Activated naive CD4-positive, alpha-beta T cell treated with anti-CD3 and anti-CD28 coated beads, Interleukin-2, amount 10 ng/mL, durations not matched to agents 7 days and 5 days (primary cell): Measurements from ENCODE around the gene GPR35.

ENCODE experiments used
- CTCF ChIA-PET: fragments of 350-600 bp; sonication (Branson Sonifier 250); formaldehyde crosslinking; loops from one replicate; lab custom pipeline; 2021; ENCODE audit warnings: antibody characterized with exemption; lab: Charles Lee
- DNase-seq: peaks from one replicate; pipeline ENCODE4 v3.0.0-alpha.2; 2020
- H3K27ac Mint-ChIP-seq: one replicate; pipeline ENCODE4 v1.8.0; 2021; ENCODE audit warnings: mild to moderate bottlenecking, moderate library complexity, mixed read lengths
- H3K27me3 Mint-ChIP-seq: one replicate; pipeline ENCODE4 v1.8.0; 2021; ENCODE audit warnings: mild to moderate bottlenecking, mixed read lengths
- H3K36me3 Mint-ChIP-seq: one replicate; pipeline ENCODE4 v1.8.0; 2021; ENCODE audit warnings: mixed read lengths
- H3K4me1 Mint-ChIP-seq: one replicate; pipeline ENCODE4 v1.8.0; 2021; ENCODE audit warnings: mixed read lengths
- H3K4me3 Mint-ChIP-seq: one replicate; pipeline ENCODE4 v1.8.0; 2021; ENCODE audit warnings: mild to moderate bottlenecking, moderate library complexity, mixed read lengths
- H3K9me3 Mint-ChIP-seq: one replicate; pipeline ENCODE4 v1.8.0; 2021; ENCODE audit warnings: mixed read lengths

Gene GPR35

DNA sequence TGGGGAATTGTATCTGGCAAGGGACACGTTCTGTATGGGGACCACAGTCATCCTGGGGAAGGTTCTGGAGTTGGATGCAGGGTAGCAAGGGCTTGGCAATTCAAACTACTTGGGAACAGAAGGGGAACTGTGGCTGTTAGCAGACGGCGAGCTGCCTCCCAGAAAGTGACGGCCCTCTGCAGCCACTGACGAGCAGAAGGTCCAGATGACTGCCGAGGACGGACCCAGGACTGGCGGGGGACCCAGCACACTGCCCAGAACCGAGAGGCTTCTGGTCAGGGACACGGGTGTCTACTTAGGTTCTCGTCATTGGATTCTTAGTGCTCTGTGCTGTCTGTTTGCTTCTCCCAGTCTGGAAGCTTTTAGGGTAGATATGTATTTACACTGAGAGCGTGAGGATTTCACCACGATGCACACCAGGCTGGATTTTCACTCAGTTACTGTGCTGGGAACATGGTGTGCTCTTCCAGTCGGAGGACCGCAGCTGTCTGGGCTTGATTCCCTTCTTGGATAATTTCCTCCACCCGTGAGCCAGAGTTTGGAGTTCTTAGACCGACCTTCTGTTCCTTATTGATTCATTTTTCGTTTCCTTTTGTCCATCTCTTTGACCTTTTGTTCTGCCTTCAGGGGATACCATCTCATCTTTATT, 13.4 kb downstream of the GPR35 start:
- H3K9me3 Mint-ChIP-seq = peaks cover 15% of the 10 kb centered on the region
- no peak for DNase-seq
- H3K27me3 Mint-ChIP-seq = peaks cover 11% of the 10 kb centered on the region
- no peaks in the 10 kb centered on the region for H3K36me3 Mint-ChIP-seq
- no peak overlapping the region for H3K27ac Mint-ChIP-seq
- no peak overlapping the region for H3K4me3 Mint-ChIP-seq
- no peaks in the 10 kb centered on the region for H3K4me1 Mint-ChIP-seq
- CTCF ChIA-PET = no interaction called here

DNA sequence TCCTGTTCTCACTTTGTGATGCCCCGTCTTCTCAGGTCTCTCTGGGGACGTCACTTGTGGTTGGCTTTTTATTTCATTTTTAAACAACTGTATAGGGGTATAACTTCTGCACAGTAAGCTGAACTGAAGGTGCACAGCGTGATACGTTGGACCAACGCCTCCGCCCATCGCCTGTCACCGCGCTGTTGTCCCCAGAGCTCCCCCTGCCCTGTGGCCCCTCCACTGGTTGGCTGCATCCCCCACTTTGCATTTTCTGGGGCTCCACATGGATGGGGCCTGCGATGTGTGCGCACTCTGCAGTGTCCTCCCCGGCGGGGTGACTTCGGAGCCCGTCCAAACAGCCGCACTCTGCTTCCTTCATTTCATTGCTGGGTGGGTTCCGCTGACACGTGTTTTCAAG, 14.3 kb downstream of the GPR35 start:
- no peak overlapping the region for H3K4me3 Mint-ChIP-seq
- H3K27me3 Mint-ChIP-seq = peaks cover 11% of the 10 kb centered on the region
- no peaks in the 10 kb centered on the region for H3K36me3 Mint-ChIP-seq
- peaks cover 9% of the 10 kb centered on the region for H3K9me3 Mint-ChIP-seq
- CTCF ChIA-PET = no interaction called here
- no peak for DNase-seq
- H3K27ac Mint-ChIP-seq = no peak overlapping the region
- no peaks in the 10 kb centered on the region for H3K4me1 Mint-ChIP-seq

DNA sequence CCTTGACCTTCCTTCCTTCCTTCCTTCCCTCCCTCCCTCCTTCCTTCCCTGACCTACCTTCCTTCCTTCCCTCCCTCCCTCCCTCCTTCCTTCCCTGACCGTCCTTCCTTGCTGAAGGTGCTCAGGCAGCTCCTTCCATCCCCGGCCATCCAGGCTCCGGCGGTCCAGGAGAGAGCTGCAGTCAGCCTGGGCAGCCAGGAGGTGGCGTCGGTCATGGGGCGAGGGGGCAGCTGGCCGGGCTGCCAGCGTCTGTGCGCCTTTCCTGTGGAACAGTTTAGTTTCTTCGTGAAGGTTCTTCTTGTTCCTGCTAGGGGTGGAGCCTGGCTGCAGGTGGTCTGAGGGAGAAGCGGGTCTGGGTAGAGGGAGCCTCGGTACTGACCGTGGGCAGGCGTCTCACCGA, 15.7 kb downstream of the GPR35 start:
- DNase-seq = no peak
- Mint-ChIP-seq H3K27me3 (peaks cover 11% of the 10 kb centered on the region), H3K4me1 (peaks cover 2% of the 10 kb centered on the region), H3K27ac (no peak overlapping the region), H3K4me3 (no peak overlapping the region), H3K9me3 (peaks cover 5% of the 10 kb centered on the region), H3K36me3 (no peaks in the 10 kb centered on the region)
- CTCF ChIA-PET = no interaction called here

DNA sequence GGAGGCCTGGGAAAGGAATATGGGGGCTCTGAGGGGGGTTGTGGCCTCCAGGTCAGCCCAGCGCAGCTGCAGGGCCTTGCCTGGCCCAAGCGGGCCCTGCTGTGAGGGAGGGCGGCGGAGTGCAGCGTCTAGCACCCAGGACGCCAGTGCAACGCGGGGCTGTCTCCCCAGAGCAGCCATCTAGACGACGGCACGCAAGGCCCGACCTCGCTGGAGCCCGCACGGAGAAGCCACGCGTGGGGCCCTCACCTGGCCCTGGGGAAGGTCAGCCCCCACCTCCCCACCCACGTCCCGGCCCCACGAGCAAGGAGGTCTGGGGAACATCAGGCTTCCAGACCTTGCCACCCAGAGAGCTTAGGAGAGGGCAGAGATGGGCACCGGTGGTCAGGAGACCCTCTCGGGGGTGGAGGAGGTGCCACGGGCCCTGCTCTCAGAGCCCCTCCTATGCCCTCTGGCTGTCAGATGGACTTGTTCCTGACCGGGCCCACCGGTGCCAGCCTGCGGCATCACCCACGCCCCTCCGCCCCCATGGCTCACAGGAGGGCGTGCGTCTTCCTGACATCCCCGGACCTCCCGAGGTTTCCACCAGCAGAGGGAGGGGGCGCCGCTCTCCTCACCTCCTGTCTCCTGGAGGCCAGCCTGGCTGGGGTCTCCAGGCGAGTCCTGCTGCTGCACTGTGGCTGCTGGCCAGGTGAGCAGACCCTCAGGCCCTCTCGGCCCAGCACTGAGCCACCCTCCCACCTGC, 17.0 kb downstream of the GPR35 start:
- no peak overlapping the region for H3K4me3 Mint-ChIP-seq

DNA sequence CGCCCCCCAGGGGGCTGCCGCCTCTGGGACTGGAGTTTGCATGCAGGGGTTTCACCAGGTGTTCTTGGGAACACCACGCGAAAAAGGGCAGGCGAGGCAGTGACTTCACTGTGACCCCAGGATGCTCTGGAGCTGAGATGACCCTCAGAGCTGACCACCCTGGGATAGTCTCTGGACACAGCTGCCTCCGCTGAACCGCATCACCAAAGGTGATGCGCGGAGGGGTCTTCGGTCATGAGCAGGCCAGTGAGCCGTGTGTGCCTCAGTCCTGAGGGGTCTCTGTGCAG, 17.5 kb downstream of the GPR35 start:
- H3K4me1 Mint-ChIP-seq = peaks cover 7% of the 10 kb centered on the region
- H3K27ac Mint-ChIP-seq = no peak overlapping the region
- peaks cover 5% of the 10 kb centered on the region for H3K9me3 Mint-ChIP-seq
- no peaks in the 10 kb centered on the region for H3K36me3 Mint-ChIP-seq
- DNase-seq = no peak
- no peak overlapping the region for H3K4me3 Mint-ChIP-seq
- H3K27me3 Mint-ChIP-seq = peaks cover 21% of the 10 kb centered on the region
- CTCF ChIA-PET = no interaction called here

More for the DNA sequence above, 17.0 kb downstream of the GPR35 start:
- H3K4me1 Mint-ChIP-seq = peaks cover 7% of the 10 kb centered on the region
- no peak overlapping the region for H3K27ac Mint-ChIP-seq
- H3K27me3 Mint-ChIP-seq = peaks cover 21% of the 10 kb centered on the region
- no peak for DNase-seq
- peaks cover 5% of the 10 kb centered on the region for H3K9me3 Mint-ChIP-seq
- H3K36me3 Mint-ChIP-seq = no peaks in the 10 kb centered on the region
- CTCF ChIA-PET = no interaction called here

DNA sequence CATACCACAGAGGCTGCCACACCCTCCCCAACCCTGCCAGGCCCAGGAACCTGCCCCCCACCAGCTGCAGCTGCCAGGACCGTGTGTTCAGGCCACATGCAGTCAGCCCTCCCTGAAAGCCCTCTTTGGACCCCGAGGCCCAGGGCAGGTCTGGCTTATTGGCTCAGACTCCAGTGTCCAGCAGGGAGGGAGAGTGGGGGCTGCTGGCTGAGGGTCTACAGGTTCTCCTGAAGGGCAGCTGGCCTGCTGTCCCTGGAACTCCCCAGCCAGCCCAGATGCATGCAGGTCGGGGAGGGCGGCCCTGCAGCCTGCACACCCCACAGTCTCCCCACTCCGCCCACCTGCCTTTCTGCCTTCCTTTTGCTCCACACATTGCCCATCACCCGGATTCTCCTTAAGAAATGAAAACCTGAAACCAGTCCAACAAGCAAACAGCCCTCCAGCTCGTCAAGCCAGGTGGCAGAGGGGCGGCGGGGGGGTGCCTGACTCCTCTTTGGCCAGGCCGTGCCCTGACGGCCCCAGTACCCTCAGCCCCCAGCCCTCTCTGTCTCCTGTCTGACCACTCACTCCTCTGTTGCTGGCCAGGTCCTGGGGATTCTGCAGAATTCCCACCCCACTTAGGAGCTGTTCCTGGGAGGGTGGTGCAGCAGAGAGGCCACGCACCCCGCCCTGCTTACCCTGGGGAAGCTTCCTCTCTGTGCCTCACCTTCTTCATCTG, 18.0 kb downstream of the GPR35 start:
- peaks cover 22% of the 10 kb centered on the region for H3K27me3 Mint-ChIP-seq

DNA sequence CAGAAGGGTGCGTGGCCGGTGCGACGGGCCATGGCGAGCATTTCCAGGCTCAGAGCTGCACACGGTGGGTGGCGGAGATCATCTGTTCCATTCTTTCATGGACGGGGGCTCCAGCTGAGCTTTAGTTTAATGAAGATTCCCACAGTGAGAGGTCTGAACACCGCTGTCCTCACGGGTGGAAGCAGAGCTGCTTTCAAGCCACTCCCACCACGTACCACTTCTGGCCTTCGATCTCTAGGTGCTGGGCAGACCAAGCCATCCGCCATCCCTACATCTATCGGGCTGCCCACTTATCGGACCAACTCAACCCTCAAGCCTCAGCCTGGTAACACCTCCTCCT, 18.5 kb downstream of the GPR35 start:
- no peak overlapping the region for H3K27ac Mint-ChIP-seq
- peaks cover 2% of the 10 kb centered on the region for H3K9me3 Mint-ChIP-seq
- no peaks in the 10 kb centered on the region for H3K36me3 Mint-ChIP-seq
- H3K27me3 Mint-ChIP-seq = peaks cover 27% of the 10 kb centered on the region
- CTCF ChIA-PET = no interaction called here
- H3K4me1 Mint-ChIP-seq = peaks cover 7% of the 10 kb centered on the region
- no peak overlapping the region for H3K4me3 Mint-ChIP-seq
- DNase-seq = no peak

More for the DNA sequence above, 18.0 kb downstream of the GPR35 start:
- peak overlapping the region; percentile 60 for H3K27ac Mint-ChIP-seq
- H3K4me3 Mint-ChIP-seq = no peak overlapping the region
- peaks cover 3% of the 10 kb centered on the region for H3K9me3 Mint-ChIP-seq
- H3K4me1 Mint-ChIP-seq = peaks cover 7% of the 10 kb centered on the region
- CTCF ChIA-PET = no interaction called here
- DNase-seq = no peak
- H3K36me3 Mint-ChIP-seq = no peaks in the 10 kb centered on the region

DNA sequence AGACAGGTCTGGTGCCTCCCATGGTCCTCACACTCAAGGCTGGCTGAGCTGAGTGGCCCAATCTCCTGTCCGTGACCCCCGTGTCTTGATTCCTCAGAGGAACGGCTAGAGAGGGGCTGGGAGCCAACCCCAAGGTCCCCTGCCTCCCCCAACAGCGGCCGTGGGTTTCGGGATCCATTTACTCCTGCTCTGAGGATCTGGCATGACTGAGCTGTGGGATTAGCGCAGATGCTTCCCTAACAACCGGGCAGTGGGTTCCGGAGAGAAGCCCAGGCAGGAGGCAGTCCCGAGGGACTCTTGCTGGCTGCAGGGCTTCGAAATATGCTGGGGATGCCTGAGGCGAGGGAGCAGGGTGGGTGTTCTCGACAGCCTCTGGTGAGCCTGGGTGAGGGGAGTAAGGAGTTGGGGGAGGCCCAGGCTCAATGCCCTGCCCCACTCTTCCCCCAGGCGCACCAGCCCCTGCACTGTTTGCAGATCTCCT, 18.9 kb downstream of the GPR35 start:
- H3K27ac Mint-ChIP-seq = no peak overlapping the region

DNA sequence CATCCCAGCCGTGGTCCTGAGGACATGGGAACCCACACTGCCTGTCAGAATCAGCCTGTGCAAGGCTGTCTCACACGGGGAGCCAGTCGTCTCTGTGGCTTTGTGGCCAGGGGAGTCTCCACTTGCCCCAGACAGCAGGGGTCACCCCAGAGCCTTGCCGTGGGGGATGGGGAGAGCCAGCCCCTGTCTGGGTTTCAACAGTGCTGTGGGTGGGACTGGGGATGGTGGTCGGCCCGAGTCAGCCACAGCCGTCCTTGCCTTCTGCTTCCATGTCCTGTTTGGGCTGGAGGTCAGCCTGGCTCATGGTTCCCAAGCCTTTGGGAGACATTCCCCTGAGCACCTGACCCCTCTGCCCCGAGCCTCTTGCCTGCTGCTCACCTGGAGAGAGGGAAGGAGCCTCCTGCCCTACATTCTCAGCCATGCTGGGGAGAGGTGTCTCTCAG, 19.6 kb downstream of the GPR35 start:
- Mint-ChIP-seq H3K27me3 (peaks cover 36% of the 10 kb centered on the region), H3K36me3 (no peaks in the 10 kb centered on the region), H3K9me3 (no peaks in the 10 kb centered on the region), H3K27ac (no peak overlapping the region), H3K4me3 (no peak overlapping the region), H3K4me1 (peaks cover 7% of the 10 kb centered on the region)
- no peak for DNase-seq
- CTCF ChIA-PET = no interaction called here

More for the DNA sequence above, 18.9 kb downstream of the GPR35 start:
- DNase-seq = no peak
- peaks cover 31% of the 10 kb centered on the region for H3K27me3 Mint-ChIP-seq
- H3K4me1 Mint-ChIP-seq = peaks cover 7% of the 10 kb centered on the region
- CTCF ChIA-PET = no interaction called here
- H3K9me3 Mint-ChIP-seq = no peaks in the 10 kb centered on the region
- H3K4me3 Mint-ChIP-seq = no peak overlapping the region
- no peaks in the 10 kb centered on the region for H3K36me3 Mint-ChIP-seq

DNA sequence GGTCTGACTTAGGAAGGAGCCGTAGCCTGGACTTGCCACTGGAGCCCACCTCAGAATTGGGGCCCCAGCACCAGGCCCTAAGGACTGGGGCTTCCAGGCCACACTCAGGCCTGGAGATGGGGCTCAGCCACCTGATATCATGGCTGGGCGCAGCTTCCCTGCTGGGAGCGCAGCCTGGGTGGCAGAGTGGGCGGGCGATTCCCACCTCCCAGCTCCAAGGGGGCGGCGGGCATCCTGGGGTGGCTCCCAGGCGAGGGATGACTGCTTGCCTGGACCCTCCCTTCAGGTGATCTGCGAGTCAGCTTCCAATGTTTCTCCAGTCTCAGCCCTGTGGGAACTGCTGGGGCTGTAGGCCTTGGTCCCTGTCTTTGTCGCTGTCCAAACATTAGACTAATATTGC, 20.1 kb downstream of the GPR35 start:
- Mint-ChIP-seq H3K36me3 (no peaks in the 10 kb centered on the region), H3K9me3 (no peaks in the 10 kb centered on the region), H3K27me3 (peaks cover 39% of the 10 kb centered on the region), H3K27ac (no peak overlapping the region), H3K4me3 (no peak overlapping the region), H3K4me1 (peaks cover 7% of the 10 kb centered on the region)
- CTCF ChIA-PET = no interaction called here
- no peak for DNase-seq

DNA sequence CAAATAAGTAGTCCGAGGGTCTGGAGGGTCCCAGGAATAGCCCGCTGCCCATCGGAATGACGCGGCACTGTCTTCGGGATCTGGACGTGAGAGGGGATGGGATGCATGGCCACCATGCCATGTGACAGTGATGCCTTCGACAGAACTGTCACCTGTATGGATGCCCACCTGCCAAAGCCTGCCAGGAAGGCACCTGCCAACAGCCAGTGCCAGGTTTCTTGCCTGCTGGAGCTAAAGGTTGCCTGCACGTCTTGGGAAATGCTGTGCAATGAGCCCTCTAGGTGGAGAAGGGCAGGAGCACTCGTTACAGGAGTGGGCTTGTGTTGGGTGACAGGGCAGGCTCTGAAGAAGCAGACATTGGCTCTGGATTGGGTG, 20.5 kb downstream of the GPR35 start:
- Mint-ChIP-seq H3K27me3 (peaks cover 43% of the 10 kb centered on the region), H3K4me3 (no peak overlapping the region)
- CTCF ChIA-PET = no interaction called here

DNA sequence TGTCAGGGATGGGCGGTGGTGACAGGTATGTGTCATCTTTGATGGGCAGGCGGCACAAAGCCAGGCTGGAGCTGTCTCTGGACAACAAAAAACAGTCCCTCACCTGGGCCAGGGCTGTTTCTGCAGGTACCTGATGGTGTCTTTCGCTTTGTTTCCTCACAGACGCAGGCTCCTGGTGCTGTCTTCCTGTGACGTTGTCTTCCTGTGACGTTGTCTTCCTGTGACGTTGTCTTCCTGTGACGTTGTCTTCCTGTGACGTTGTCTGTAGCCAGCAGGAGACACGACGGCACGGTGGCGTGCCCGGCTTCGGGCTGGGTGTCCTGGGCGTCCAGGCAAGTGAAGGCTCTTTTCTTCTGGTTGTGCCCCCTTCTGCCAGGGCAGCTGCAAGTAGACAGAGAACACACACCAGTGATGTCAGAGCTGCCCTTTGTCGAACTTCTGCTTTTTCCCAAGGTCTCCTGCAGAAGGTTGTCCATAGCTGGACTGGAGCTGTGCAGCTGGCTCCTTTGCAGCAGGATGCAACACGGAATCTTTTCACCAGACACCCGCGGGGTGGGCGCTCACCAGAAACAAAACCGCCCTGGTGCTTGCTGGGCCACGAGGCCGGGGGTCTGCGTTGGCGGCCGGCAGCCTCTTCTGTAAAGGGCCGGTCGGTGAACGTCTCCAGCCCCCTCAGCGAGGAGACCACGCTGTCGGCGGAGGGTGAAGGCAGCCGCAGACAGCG, 21.1 kb downstream of the GPR35 start:
- H3K9me3 Mint-ChIP-seq = no peaks in the 10 kb centered on the region
- H3K36me3 Mint-ChIP-seq = no peaks in the 10 kb centered on the region
- peaks cover 7% of the 10 kb centered on the region for H3K4me1 Mint-ChIP-seq
- H3K27ac Mint-ChIP-seq = peak overlapping the region; percentile 67
- H3K4me3 Mint-ChIP-seq = no peak overlapping the region
- no peak for DNase-seq
- H3K27me3 Mint-ChIP-seq = peaks cover 49% of the 10 kb centered on the region
- CTCF ChIA-PET = no interaction called here

More for the DNA sequence above, 20.5 kb downstream of the GPR35 start:
- no peaks in the 10 kb centered on the region for H3K9me3 Mint-ChIP-seq
- H3K27ac Mint-ChIP-seq = no peak overlapping the region
- peaks cover 7% of the 10 kb centered on the region for H3K4me1 Mint-ChIP-seq
- H3K36me3 Mint-ChIP-seq = no peaks in the 10 kb centered on the region
- DNase-seq = no peak

DNA sequence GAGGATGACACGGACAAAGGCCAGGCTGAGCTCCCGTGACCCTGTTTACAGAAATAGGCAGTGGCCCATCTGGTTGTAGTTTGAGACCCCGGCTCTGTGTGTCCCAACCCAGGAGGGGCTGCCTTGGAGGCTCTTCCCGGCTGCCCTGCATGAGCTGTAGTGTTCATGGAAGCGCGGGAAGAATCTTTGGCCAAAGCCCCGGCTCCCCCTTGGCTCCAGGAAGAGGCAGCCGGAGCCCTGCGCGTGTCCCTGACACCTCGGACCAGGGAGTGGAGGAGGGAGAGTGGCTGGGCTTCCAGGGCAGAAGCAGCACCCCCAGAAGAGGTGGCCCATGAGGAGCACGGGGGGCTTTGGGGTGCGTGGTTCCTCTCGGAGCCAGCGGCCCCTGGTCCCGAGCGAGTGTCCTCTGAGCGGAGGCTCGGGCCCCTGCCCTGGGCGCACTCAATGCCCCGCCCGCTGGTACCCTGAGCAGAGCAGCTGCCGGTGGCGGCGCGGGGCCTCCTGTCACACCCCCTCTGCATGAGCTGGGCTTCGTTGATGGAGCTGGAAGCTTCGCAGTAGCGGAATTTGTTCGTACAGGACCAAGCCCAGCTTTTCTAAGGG, 21.7 kb downstream of the GPR35 start:
- H3K36me3 Mint-ChIP-seq = no peaks in the 10 kb centered on the region
- DNase-seq = no peak
- H3K27ac Mint-ChIP-seq = no peak overlapping the region
- no peak overlapping the region for H3K4me3 Mint-ChIP-seq
- peaks cover 7% of the 10 kb centered on the region for H3K4me1 Mint-ChIP-seq
- no peaks in the 10 kb centered on the region for H3K9me3 Mint-ChIP-seq
- H3K27me3 Mint-ChIP-seq = peaks cover 53% of the 10 kb centered on the region
- CTCF ChIA-PET = no interaction called here
